Fibroblast of skin of back (primary cell): ENCODE measurements around the gene SPATA31C1. TPM values are rescaled to one million over a fixed set of nuclear protein-coding genes. Genes with fewer than 3 reads are reported as not detected.
A peak's percentile ranks its signal among the peaks of the same experiment; 100 is the strongest.
"Not testable (repeated sequence)": the region's sequence is repeated elsewhere in the genome, so short reads cannot be mapped to it uniquely, and the experiment has no call there.

ENCODE experiments used
- DNase-seq: peaks from one replicate; pipeline ENCODE4 v3.0.0-alpha.2; 2013
- polyA plus RNA-seq, 2 experiments: library from polyadenylated mRNA; unstranded; fragments of 120-200 nt; gene quantifications; one replicate each; pipeline ENCODE4 v1.2.1, GENCODE V29; 2013; ENCODE audit not compliant: insufficient read length in 2 of 2

Gene SPATA31C1
- not detected for polyA plus RNA-seq (2013, experiment 1 of 2; ENCODE audit: insufficient read length)
- polyA plus RNA-seq (2013, experiment 2 of 2; ENCODE audit: insufficient read length), result not detected

DNA sequence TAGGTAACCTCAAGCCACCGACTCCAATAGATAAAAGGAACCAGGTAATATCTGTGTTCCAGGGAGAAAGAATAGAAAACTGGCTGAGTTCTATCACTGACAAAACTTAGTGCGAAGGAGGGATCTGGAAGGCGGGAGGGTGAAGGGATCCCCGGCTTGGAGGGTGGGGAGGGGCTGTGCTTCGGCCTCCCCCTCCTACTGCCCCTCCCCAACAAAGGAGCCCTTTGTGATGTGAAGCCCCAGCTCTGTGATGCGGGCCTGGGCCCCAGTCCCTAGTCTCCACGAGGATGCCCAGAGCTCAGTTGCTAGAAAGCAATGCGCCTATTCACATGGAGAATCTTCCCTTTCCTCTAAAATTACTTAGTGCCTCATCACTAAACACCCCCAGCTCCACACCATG, at the start of gene SPATA31C1:
Gene SPATA31C1 (plus strand): TSS at position 301 of the 400 bp plus-strand sequence.
- not testable (repeated sequence) for DNase-seq

DNA sequence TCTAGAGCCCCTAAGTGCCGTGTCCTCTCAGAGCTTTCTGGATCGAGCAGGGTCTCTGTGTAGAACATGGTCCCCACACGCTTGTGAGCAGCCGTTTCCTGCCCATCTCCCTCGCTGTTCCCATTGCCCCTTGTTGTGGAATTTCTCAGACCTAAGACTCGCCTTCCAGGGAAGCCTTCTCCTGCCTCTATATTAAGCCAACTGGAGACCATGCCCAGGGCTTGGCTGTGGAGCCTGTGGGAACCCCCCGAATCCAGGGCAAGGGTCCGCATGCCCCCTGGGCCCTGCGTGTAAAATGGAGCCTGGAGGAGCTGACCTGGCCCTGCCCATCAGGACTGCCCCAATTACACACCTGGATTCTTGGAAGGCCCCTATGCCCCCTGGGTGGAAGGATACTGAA, 49.6 kb upstream of the SPATA31C1 start:
- DNase-seq, result no peak

DNA sequence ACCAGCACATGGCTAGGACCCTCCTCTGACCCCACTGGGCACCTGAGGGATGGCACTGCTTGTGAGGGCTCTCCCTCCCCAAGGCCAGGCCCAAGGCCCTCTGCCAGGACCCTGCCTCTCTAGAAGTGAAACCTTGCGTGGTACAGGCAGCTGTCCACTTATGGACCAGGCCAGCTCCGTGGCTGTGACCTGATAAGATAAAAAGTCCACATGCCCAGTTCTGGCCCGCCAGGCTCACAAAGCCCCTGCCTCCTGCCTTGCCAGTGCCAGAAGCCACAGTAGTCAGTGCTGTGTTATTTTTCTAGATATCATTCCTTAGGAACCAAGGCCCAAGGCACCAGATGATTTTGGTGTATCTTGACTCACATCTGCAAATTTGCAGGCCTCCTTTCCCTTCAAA, 49.1 kb upstream of the SPATA31C1 start:
- DNase-seq, result no peak

DNA sequence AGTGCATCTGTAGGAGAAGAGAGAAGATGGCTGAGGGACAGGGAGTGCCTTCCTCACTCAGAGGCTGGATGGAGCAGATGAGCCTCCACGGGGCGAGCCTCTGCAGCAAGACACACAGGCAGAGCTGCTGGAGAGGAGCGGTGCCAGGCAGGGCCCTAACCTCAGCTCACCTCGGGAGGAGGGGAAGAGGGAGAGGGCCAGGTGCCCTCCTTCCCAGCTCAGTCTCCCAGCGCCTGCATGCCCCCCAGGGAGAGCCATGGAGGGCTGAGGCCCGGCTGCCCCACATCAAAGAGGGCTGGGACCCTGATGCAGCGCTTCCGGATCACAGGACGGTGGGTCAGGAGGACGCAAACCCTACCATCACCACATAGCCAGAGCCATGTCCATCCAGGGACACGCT, 48.7 kb upstream of the SPATA31C1 start:
- no peak for DNase-seq

DNA sequence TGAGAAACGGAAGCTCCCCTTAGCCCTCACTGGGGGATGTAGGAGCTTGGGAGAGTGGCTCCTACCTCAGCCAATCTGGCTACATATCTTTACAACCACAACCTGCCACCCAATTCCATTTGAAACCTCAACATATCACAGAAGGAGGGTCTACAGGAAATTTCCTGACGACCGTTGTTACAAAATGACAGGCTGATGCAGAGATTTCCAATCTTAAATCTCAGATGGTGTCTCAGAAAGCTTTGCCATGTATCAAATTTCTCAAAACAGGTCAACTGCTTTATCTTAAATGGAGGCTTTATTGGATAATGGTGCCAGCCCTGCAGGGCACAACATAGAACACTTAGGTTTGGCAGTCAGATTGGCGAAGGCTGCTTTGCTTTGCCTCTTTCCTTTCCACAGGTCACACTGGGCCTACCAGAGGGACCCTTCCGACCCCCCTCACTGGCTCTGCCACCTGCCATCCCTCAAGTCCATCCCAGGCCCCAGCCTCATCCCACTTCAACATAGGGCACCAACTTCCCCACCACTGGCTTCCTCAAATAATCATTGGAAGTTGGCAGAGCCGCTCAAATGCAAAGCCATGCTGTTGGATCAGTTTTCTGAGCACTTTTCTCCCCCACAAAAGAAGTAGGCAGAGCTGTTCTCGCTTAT, 46.2 kb upstream of the SPATA31C1 start:
- no peak for DNase-seq

DNA sequence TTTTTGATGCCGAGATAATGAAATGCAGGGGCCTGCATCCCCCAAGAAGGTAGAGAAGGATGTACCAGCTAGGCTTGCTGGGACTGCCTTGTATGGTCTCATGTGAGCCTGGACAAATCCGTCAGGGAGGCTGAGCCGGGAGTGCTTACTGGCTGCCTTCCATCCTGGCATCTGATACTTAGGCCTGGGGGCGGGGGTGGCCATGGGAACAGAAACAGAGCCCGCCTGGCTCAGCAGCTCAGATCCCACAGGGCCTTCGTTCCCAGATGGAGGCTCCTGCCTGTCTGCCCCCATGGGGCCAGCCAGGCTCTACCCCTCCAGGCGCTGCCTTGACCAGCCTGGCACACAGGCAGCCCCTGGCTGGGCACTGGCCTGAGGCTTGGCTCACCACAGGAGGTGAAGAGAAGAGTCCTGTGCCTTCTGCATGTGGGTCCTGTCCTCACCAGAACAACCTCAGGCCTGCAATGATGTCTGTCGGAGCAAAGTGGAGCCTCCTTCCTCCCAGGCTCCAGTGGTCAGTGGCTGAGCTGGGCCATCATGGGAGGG, 45.6 kb upstream of the SPATA31C1 start:
- DNase-seq, result peak; percentile 63

DNA sequence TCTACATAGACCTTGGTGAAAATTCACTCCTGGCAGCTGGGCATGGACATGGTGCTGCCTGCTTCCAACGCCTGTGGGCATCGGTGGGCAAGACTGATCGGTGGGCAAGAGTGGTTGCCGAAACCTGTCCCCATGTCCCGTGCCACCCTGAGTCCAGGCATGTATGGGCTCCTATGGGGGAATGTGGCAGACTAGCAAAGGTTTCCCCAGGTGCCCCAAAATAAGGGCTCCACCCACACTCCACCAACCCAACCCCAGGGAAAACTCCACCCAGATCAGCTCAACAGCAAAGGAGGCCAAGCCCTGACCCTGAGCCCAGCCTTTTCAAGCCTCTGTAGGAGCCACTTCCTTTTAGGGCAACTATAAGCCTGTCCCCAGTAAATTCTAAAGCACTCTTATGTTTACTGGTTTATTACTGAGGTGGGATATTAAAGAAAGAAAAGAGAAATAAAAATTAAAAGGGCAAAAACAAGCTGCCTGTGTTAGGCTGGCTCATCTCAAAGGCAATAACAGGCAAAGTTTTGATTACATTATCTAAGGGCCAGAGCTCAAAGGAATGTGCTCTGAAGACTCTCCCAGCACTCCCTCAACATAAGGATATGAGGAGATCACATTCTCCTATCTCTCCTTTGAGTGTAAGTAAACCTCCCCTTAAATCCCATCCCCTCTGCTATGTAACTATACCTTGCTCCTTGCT, 44.0 kb upstream of the SPATA31C1 start:
- no peak for DNase-seq

DNA sequence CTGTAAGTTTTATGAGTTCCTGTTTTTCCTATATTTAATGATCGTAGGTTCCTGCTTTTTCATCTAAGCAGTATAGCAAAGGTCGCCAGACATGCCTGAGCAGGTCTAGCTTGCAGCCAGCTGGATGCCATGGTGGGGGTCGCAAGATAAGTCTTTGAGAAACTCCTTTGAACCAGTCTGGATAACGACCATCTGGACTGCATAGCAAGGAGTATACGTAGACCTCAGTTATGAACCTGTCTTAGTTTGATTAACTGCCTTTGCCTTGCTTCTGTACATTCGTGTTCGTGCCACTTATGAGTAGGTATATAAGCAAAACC, 43.5 kb upstream of the SPATA31C1 start:
- no peak for DNase-seq

DNA sequence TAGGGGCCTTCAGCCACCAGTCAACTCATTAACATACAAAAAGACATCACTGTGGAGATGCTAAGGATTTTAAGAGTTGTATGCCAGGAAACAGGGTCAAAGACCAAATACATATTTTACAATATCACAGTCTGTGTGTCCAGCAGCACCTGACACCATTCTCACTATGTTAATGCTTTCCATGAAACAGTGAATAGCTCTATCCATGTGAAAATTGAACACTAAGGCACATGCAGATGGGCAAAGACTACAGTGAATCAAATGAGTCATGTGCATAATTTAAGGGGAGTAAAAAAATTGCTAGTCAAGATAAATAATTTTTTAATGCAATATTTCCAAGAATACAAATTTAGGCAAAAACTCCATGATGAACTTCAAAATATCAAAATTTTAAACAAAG, 42.7 kb upstream of the SPATA31C1 start:
- DNase-seq, result no peak

DNA sequence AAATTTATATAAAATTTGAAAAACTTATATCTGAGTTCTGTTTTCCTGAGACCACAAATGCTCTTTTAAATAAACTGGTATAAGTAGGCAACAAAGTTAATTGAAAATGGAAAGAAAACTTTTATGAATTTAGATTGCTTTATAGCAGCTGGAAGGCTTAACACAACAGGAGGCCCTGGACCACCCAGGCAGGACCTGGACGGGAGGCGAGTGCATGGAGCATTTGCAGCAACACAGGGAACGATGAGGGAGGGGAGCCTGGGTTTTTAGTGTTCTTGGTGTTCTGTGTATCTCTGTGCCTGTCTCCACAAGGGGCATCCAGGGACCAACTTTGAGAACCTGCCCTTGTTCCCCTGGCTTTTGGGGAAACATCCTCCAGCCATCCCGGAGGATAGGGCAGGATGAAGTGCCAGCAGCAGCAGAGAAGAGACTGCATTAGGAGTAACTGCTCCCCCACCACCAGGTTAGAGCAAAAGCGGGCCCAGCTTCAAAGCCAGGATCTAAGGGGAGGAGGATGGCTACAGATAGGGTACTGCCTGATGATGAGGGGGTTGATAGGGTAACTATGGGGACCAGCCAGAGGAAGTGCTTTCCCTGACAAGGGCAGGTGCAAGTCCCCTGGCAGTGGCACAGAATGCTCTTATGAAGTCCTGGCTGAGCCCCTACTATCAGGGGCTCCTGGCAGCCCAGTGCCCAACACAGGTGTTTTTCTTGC, 41.8 kb upstream of the SPATA31C1 start:
- no peak for DNase-seq

DNA sequence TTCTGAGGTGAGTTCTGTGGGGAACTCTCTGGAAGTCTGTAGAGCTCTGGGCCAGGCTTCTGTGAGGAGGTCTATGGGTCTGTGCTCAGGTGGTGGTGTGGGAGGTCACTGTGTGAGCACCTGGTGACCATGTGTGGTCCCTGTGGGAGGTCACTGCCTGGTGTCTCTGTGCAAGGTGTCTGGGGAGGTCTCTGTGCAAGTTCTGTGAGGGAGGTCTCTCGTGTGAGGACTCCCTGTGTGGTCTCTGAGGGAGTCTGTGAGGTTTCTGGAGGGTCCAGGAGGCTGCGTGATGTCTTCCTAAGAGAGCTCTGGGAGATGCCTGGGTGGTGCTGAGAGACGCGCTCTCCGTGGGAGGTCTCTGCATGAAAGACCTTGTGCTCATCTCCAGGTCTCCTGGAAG, 41.1 kb upstream of the SPATA31C1 start:
- DNase-seq, result no peak

DNA sequence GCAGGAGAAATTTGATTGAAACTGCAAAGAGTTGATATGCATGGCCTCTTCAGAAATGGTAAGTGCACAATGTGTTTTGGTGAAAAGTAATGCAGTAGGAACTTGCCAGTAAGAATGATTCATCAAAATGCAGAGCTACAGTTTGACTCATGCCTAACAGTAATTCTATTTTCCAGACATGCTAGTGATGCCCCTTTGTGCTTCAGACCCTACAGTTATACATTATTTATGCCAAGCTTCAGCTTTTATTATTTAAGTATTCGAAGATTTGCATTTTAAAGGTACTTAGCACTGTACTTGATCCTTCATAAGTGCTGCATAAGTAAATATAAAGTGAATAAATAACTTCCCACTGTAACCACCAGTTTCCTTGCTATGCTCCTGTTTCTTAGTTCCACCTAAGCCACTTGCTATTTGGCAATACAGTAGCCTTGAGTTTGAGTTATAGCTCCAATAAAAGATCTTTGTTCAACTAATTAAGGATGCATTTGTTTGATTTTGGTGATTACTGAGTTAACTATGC, 38.7 kb upstream of the SPATA31C1 start:
- peak; percentile 79 for DNase-seq

DNA sequence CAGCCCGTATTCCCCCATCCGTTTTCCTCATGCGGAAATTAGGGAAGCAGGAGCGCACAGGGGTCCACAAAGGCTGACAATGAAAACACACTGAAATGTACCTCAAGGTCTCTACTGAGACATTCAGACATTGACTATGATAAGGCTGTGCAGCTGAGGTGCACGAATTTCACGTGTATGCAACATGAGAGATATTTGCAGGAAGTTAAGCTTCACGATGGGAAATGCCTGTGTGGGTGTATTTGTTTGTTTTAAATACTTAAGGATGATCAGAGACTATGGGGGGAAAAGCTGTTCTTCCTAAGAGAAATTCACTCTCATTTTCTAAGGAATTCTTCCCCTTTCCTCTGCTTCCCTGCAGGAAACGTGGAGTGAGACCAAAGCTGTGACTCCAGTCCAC, 37.6 kb upstream of the SPATA31C1 start:
- DNase-seq, result peak; percentile 7

DNA sequence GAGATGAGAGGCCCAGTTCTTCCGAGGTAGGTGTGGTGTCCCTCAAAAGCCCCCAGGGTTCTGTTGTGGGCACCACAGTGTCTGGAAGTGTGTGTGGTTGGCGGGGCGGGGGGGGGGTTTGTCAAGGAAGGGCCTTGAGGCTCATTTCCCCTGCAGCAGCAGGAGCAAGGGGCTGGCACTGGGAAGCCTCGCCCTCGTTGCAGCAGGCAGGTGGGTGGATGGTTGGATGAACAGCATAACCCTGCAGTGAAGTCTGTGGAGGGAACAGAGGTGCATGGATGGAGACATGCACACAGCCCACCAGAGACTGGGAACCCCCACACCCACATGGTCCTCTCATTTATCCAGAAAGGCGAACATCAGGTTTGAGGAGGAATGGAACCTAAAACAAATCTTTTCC, 37.1 kb upstream of the SPATA31C1 start:
- DNase-seq, result no peak

DNA sequence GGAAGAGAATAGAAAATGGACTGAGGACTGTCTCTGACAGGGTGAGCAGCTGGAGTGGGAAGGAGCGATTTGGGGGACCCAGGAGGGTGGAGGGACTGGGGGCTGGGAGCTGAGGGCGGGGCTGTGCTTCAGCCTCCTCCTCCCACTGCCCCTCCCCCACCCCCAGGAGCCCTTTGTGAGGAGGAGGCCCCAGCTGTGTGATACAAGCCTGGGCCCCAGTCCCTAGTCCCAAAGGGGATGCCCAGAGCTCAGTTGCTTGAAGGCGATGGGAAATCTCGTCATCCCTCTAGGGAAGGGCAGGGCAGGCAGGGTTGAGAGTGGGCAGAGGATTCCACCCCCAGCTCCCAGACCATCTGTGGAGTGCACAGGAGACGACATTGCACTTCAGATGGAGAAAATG, 35.1 kb upstream of the SPATA31C1 start, which contains the start of gene SPATA31E1:
Gene SPATA31E1 (plus strand): TSS at position 251 of the 400 bp plus-strand sequence. CDS start 15 bp downstream, at position 266.
- DNase-seq, result peak; percentile 7

DNA sequence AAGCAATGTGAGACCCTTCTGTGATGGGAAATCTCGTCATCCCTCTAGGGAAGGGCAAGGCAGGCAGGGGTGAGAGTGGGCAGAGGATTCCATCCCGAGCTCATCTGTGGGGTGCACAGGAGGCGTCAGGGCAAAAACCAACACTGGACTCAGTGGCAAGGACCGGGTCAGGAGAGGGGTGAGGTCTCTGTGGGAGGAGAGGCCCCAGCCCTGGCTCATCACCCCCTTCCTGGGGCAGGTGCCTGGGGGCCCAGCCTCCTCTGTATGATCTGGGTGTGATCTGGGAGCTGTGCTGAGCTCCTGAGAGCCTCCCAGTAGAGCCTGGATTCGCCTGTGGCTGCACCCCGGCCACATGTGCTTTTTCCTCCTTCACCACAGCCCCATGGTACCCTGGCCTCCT, 34.5 kb upstream of the SPATA31C1 start:
- no peak for DNase-seq

DNA sequence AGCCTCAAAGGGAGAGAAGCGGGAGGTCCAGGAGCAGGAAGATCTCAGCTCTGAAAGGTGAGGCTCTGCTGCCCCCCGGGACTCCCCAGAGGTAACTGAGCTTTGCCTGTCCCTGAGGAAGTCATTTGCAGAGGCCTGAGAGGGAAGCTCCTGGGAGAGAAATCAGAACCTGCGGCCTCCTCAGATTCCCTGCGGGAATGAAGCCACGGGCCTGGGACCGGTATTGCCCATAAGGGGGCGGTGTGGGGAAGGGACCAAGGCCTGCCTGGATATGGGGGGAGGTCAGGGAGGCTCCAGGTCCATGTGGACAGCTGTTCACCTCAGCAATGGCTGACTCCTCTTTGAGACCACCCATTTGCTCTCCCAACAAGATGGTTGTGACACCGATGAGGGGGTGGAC, 33.8 kb upstream of the SPATA31C1 start:
- no peak for DNase-seq

DNA sequence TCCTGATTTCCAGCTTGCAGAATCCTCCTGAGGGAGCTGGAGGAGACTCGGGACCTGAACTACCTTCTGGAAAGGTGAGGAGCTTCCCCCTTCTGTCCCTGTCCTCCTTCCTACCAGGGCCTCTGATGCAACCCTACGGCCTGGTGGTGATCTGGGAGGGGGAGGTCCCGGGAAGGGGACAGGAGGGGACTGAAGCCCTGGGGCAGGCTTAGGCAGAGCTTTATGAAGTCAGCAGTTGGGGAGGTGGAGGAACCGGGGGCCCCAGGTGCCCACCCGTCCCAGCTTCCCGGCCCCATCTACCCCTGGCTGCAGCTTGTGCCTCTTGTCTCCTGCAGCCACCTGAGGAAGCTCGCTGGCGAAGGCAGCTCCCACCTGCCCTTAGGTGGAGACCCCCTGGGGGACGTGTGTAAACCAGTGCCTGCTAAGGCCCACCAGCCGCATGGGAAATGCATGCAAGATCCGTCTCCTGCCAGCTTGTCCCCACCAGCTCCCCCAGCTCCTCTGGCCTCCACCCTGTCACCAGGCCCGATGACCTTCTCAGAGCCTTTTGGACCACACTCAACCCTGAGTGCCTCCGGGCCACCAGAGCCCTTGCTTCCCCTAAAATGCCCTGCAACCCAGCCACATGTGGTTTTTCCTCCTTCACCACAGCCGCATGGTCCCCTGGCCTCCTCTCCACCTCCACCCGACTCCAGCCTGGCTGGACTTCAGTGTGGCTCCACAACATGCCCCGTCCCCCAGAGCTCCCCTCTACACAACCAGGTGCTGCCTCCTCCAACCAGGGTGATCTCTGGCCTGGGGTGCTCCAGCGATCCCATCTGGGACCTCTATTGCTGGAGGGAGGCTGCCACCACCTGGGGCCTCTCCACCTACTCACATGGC, 32.9 kb upstream of the SPATA31C1 start:
- no peak for DNase-seq

DNA sequence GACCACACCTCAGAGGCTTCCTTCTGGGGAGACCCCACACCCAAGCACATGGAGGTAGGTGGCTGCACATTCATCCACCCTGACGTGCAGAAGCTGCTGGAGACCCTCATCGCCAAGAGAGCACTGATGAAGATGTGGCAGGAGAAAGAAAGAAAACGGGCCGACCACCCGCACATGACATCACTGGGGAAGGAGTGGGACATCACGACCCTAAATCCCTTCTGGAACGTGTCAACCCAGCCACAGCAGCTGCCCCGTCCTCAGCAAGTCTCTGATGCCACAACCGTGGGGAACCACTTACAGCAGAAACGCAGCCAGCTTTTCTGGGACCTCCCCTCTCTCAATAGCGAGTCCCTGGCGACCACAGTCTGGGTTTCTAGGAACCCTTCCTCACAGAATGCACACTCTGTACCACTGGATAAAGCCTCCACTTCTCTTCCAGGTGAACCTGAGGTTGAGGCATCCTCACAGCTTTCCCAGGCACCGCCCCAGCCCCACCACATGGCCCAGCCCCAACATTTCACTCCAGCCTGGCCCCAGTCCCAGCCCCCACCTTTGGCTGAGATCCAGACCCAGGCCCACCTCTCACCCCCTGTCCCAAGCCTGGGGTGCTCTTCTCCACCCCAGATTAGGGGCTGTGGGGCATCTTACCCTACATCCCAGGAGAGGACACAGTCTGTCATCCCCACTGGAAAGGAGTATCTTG, 32.1 kb upstream of the SPATA31C1 start:
- DNase-seq, result no peak

DNA sequence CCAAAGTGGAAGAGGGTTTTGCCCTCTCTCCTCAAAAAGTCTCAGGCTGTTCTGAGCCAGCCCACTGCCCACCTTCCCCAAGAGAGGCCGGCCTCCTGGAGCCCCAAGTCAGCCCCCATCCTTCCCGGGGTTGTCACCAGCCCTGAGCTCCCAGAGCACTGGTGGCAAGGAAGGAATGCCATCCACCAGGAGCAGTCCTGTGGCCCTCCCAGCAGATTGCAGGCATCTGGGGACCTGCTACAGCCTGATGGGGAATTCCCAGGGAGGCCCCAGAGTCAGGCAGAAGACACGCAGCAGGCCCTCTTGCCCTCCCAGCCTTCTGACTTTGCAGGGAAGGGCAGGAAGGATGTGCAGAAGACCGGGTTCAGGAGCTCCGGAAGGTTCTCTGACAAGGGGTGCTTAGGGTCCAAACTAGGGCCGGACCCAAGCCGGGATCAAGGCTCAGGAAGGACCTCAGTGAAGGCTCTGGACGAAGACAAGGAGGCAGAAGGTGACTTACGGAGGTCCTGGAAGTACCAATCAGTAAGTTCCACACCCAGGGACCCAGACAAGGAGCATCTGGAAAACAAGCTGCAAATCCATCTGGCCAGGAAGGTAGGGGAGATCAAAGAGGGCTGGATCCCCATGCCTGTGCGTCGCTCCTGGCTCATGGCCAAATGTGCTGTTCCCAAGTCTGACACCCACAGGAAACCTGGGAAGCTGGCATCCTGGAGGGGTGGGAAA, 31.4 kb upstream of the SPATA31C1 start:
- DNase-seq, result no peak
